OCI-LY7 (cell line): Measurements from ENCODE around the gene NLN. TPM values are rescaled to one million over a fixed set of nuclear protein-coding genes. Genes with fewer than 3 reads are reported as not detected.

Experiments
- BruUV-seq: library from RNA; stranded (reverse); fragments of 400-500 nt; replicated peaks from 2 replicates; lab custom pipeline; 2021; lab: Mats Ljungman, UMichigan
- CTCF ChIA-PET: fragments of 300-600 bp; sonication (Branson Sonifier 250); formaldehyde crosslinking; loops from one replicate; lab custom pipeline; 2022; ENCODE audit warnings: antibody characterized with exemption; ENCODE audit not compliant: unreplicated experiment; lab: Charles Lee
- POLR2A ChIA-PET: fragments of 300-600 bp; sonication (Branson Sonifier 250); formaldehyde crosslinking; loops from one replicate; lab custom pipeline; 2022; ENCODE audit warnings: antibody characterized with exemption; lab: Charles Lee
- DNase-seq: peaks from one replicate; pipeline ENCODE4 v3.0.0-alpha.2; 2015; ENCODE audit warnings: low spot score
- H2AFZ ChIP-seq: fragments of 200-600 bp; sonication (generic), shearing (Covaris generic); 2 replicates; pipeline ENCODE4 v1.6.1; 2014; ENCODE audit warnings: mild to moderate bottlenecking, antibody characterized with exemption, low read length, moderate library complexity
- H3K27ac ChIP-seq: fragments of 200-600 bp; sonication (generic); 2 replicates; pipeline ENCODE4 v1.5.1; 2014; ENCODE audit warnings: mixed run types, low read depth, mild to moderate bottlenecking, moderate library complexity, low read length, inconsistent platforms; ENCODE audit not compliant: poor library complexity, severe bottlenecking
- H3K36me3 ChIP-seq: fragments of 200-600 bp; sonication (generic); 2 replicates; pipeline ENCODE4 v1.6.1; 2014; ENCODE audit warnings: mild to moderate bottlenecking, antibody characterized with exemption, low read length, moderate library complexity, mixed read lengths; ENCODE audit not compliant: insufficient read depth
- H3K4me1 ChIP-seq: fragments of 200-600 bp; sonication (generic); 2 replicates; pipeline ENCODE4 v1.5.1; 2014; ENCODE audit warnings: mild to moderate bottlenecking, low read length; ENCODE audit not compliant: insufficient read depth, poor library complexity, severe bottlenecking
- H3K4me2 ChIP-seq: fragments of 200-600 bp; sonication (generic); 2 replicates; pipeline ENCODE4 v1.6.1; 2014; ENCODE audit warnings: mild to moderate bottlenecking, low read length
- H3K4me3 ChIP-seq: fragments of 200-600 bp; sonication (generic); 2 replicates; pipeline ENCODE4 v1.5.1; 2014; ENCODE audit warnings: mild to moderate bottlenecking, low read depth, low read length; ENCODE audit not compliant: poor library complexity, severe bottlenecking
- H3K79me2 ChIP-seq: fragments of 200-600 bp; sonication (generic); 2 replicates; pipeline ENCODE4 v1.6.1; 2016; ENCODE audit warnings: low read depth, mild to moderate bottlenecking, low read length, moderate library complexity, mixed read lengths; ENCODE audit not compliant: insufficient read depth
- H3K9me2 ChIP-seq: fragments of 200-600 bp; sonication (generic); 2 replicates; pipeline ENCODE4 v1.6.1; 2016; ENCODE audit warnings: mild to moderate bottlenecking, low read length, mixed read lengths; ENCODE audit not compliant: insufficient read depth
- H3K9me3 ChIP-seq: fragments of 200-600 bp; sonication (generic); 2 replicates; pipeline ENCODE4 v1.6.1; 2014; ENCODE audit warnings: mild to moderate bottlenecking, mixed run types, low read length, mixed read lengths
- H4K20me1 ChIP-seq: fragments of 200-600 bp; sonication (generic); 2 replicates; pipeline ENCODE4 v1.6.1; 2014; ENCODE audit warnings: mild to moderate bottlenecking, antibody characterized with exemption, low read length, moderate library complexity, mixed read lengths; ENCODE audit not compliant: insufficient read depth
- CTCF ChIP-seq: fragments of 200-600 bp; sonication (generic); conservative IDR thresholded peaks from 2 replicates; pipeline ENCODE4 v1.5.1; 2014; ENCODE audit warnings: mild to moderate bottlenecking, antibody characterized with exemption, low read length, moderate library complexity, mixed read lengths
- EZH2phosphoT487 ChIP-seq: fragments of 200-600 bp; sonication (generic); IDR thresholded peaks from 2 replicates; pipeline ENCODE4 v1.6.1; 2018; ENCODE audit warnings: low read depth, borderline replicate concordance, mild to moderate bottlenecking, mixed run types, antibody characterized with exemption, low read length, moderate library complexity, mixed read lengths
- intact Hi-C: fragments of 100-400 bp; cut with micrococcal nuclease; formaldehyde crosslinking; loops from one replicate; pipeline ENCODE4 v1.10.0; 2022; ENCODE audit not compliant: unreplicated experiment
- total RNA-seq, 2 experiments: library from RNA; depleted of rRNA in 1 of 2; stranded (reverse); fragments of >200 nt in 1 of 2; shearing (Covaris generic) in 1 of 2; gene quantifications; 2 replicates each; pipeline ENCODE4 v1.2.3, GENCODE V29; 2014 to 2022

The NLN gene
- total RNA-seq, 2 experiments from 2014 or later = 14.9 to 26.0 TPM

GRCh38 chr5:65876970-65877369 lies 155.0 kb downstream of the NLN start:
- no peaks in the 10 kb centered on the region for H3K36me3 ChIP-seq
- no peaks in the 10 kb centered on the region for H3K9me2 ChIP-seq
- no peaks in the 10 kb centered on the region for H3K9me3 ChIP-seq
- no TSS peak for BruUV-seq
- no peak for DNase-seq
- H2AFZ ChIP-seq = no peak overlapping the region
- H3K27ac ChIP-seq = no peak overlapping the region
- TF ChIP-seq EZH2phosphoT487 (no peak), CTCF (no peak)
- H3K4me2 ChIP-seq = no peak overlapping the region
- intact Hi-C loops = no loop called here
- CTCF ChIA-PET = no interaction called here
- POLR2A ChIA-PET = no interaction called here
- no peaks in the 10 kb centered on the region for H3K79me2 ChIP-seq
- H4K20me1 ChIP-seq = no peaks in the 10 kb centered on the region
- H3K4me1 ChIP-seq = no peaks in the 10 kb centered on the region
- H3K4me3 ChIP-seq = no peak overlapping the region

Other genes starting within 250 kb of the NLN start
- gene ADAMTS6, start 240.3 kb upstream of the NLN start, total RNA-seq (2014; rRNA removed; shearing (Covaris generic)) = 18.1 and 23.0 TPM in 2 replicates
- 13.9 and 14.3 TPM in 2 replicates for gene ADAMTS6, start 240.3 kb upstream of the NLN start, total RNA-seq (2022)
- gene CENPK, start 159.0 kb upstream of the NLN start, total RNA-seq (2014; rRNA removed; shearing (Covaris generic)) = 52.6 and 62.4 TPM in 2 replicates
- gene CENPK, start 159.0 kb upstream of the NLN start, total RNA-seq (2022) = 90.0 and 104 TPM in 2 replicates
- 51.5 and 67.6 TPM in 2 replicates for gene PPWD1, start 158.9 kb upstream of the NLN start, total RNA-seq (2014; rRNA removed; shearing (Covaris generic))
- gene PPWD1, start 158.9 kb upstream of the NLN start, total RNA-seq (2022) = 54.3 and 57.4 TPM in 2 replicates
- gene TRIM23, start 97.9 kb upstream of the NLN start, total RNA-seq (2014; rRNA removed; shearing (Covaris generic)) = 10.6 and 13.6 TPM in 2 replicates
- 10.0 and 13.0 TPM in 2 replicates for gene TRIM23, start 97.9 kb upstream of the NLN start, total RNA-seq (2022)
- 4.0 and 5.2 TPM in 2 replicates for gene SHLD3, start 97.2 kb upstream of the NLN start, total RNA-seq (2014; rRNA removed; shearing (Covaris generic))
- 3.8 and 4.3 TPM in 2 replicates for gene SHLD3, start 97.2 kb upstream of the NLN start, total RNA-seq (2022)
- 13.2 and 13.9 TPM in 2 replicates for gene TRAPPC13, start 97.2 kb upstream of the NLN start, total RNA-seq (2014; rRNA removed; shearing (Covaris generic))
- 24.1 and 25.4 TPM in 2 replicates for gene TRAPPC13, start 97.2 kb upstream of the NLN start, total RNA-seq (2022)
- gene SGTB, start 96 bp upstream of the NLN start, total RNA-seq (2014; rRNA removed; shearing (Covaris generic)) = 3.6 and 4.3 TPM in 2 replicates
- 8.4 and 8.7 TPM in 2 replicates for gene SGTB, start 96 bp upstream of the NLN start, total RNA-seq (2022)
- 81.8 and 84.5 TPM in 2 replicates for gene ERBIN, start 204.4 kb downstream of the NLN start, total RNA-seq (2014; rRNA removed; shearing (Covaris generic))
- gene ERBIN, start 204.4 kb downstream of the NLN start, total RNA-seq (2022) = 132 and 163 TPM in 2 replicates